Measurements from ENCODE around the gene PLPP1.
"Not testable (repeated sequence)": the region's sequence is repeated elsewhere in the genome, so short reads cannot be mapped to it uniquely, and the experiment has no call there.

PLPP1 gene

DNA sequence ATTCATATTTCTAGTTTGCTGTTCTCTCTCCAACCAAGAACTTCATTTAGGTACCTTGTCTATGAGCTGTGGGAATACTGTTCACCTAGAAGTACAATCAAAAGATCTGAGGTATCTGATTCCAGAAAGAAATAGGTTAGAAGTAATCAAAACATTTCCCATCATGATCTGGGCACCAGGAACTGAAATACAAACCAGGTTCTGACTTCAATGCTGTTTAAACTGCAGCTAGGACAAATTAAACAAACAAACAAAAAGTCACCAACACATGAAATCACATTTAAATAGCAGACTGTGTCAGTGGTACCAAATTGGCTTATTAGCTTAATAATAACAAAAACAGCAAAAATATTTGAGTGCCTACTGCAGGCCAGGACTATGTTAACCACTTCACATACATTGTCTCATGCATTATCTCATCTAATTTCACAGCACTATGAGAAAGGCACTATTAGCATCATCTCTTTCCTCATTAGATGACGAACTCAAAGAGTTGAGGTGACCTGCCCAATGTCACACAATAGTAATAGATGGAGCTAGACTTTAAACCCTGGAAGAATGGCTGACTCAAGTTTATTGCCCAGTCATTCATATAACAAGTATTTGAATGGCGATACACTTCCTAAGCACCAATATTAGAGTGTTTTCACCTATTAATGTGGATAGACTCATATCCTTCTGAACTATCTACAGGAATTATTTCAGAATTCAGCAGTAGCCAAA is 14.5 kb downstream of the PLPP1 start:
- Histone ChIP-seq H3K9me3 (ENCODE audit: insufficient read depth, low read depth, low read length) (no peaks in the 10 kb centered on the region), H3K27me3 (ENCODE audit: insufficient read depth, low read length) (no peaks in the 10 kb centered on the region), H3K36me3 (ENCODE audit: insufficient read depth, low read depth, low read length) (no peaks in the 10 kb centered on the region), H3K4me1 (ENCODE audit: insufficient read depth, low read length) (no peaks in the 10 kb centered on the region; the same call in 1 of the 2 replicates), H3K27ac (ENCODE audit: low read length) (no peak overlapping the region), H3K4me3 (ENCODE audit: low read length) (no peak overlapping the region), H3K9ac (ENCODE audit: low read depth, low read length) (no peak overlapping the region)

- H3K36me3 ChIP-seq (ENCODE audit: insufficient read depth, low read depth, low read length), result no peaks in the 10 kb centered on the region
- H3K9ac ChIP-seq (ENCODE audit: low read depth, low read length), result no peak overlapping the region
- no peaks in the 10 kb centered on the region for H3K9me3 ChIP-seq (ENCODE audit: insufficient read depth, low read depth, low read length)
- no peak overlapping the region for H3K4me3 ChIP-seq (ENCODE audit: low read length)
- H3K27ac ChIP-seq (ENCODE audit: low read length), result no peak overlapping the region
- no peaks in the 10 kb centered on the region; the same call in 1 of the 2 replicates for H3K4me1 ChIP-seq (ENCODE audit: insufficient read depth, low read length)
- no peaks in the 10 kb centered on the region for H3K27me3 ChIP-seq (ENCODE audit: insufficient read depth, low read length)
Measured at GRCh38 chr5:55518831-55519390, 15.9 kb downstream of the PLPP1 start.

GRCh38 chr5:55517804-55518203 is 17.0 kb downstream of the PLPP1 start:
- no peaks in the 10 kb centered on the region; the same call in 1 of the 2 replicates for H3K4me1 ChIP-seq (ENCODE audit: insufficient read depth, low read length)
- H3K9ac ChIP-seq (ENCODE audit: low read depth, low read length), result no peak overlapping the region
- H3K4me3 ChIP-seq (ENCODE audit: low read length), result no peak overlapping the region
- no peaks in the 10 kb centered on the region for H3K36me3 ChIP-seq (ENCODE audit: insufficient read depth, low read depth, low read length)
- no peaks in the 10 kb centered on the region for H3K9me3 ChIP-seq (ENCODE audit: insufficient read depth, low read depth, low read length)
- no peaks in the 10 kb centered on the region for H3K27me3 ChIP-seq (ENCODE audit: insufficient read depth, low read length)
- no peak overlapping the region for H3K27ac ChIP-seq (ENCODE audit: low read length)

DNA sequence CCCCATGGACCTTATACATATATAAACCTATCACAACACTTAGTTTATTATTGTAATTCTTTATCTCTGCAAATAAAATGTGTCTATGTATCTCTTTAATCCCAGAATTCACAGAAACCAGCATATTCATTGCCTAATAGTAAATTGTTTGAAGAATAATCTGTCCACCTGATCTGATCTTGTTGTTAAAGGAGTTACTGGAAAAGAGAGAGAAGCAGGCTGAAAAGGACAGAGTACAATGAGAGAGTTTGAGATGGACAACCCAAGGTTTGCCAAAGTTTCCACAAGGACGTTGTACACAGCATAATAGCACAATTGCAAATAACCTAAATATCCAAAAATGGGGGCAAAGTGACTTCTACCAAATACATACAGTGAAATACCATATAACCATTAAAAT is 23.8 kb downstream of the PLPP1 start:
- no peak overlapping the region for H3K27ac ChIP-seq (ENCODE audit: low read length)
- no peak overlapping the region for H3K9ac ChIP-seq (ENCODE audit: low read depth, low read length)
- H3K4me1 ChIP-seq (ENCODE audit: insufficient read depth, low read length), result peaks cover 8% of the 10 kb centered on the region
- H3K9me3 ChIP-seq (ENCODE audit: insufficient read depth, low read depth, low read length), result no peaks in the 10 kb centered on the region
- H3K36me3 ChIP-seq (ENCODE audit: insufficient read depth, low read depth, low read length), result no peaks in the 10 kb centered on the region
- H3K27me3 ChIP-seq (ENCODE audit: insufficient read depth, low read length), result no peaks in the 10 kb centered on the region
- H3K4me3 ChIP-seq (ENCODE audit: low read length), result no peak overlapping the region

DNA sequence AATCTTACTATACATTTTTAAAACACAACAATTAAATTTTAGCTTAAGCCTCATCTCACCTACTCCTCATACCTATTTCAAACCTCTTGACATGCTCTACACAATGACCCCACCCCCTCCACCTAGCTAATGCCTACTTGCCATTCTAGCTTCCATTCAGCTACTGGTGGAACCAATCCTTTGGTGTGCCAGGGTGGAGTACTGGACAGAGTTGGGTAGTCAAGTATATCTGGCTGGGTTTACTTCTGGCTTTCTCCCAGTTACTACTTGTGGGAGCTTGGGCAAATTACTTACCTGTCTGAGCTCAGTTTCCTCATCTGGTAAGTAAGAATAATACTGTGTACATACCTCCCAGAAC is 24.3 kb downstream of the PLPP1 start:
- Histone ChIP-seq H3K27ac (ENCODE audit: low read length) (no peak overlapping the region), H3K36me3 (ENCODE audit: insufficient read depth, low read depth, low read length) (no peaks in the 10 kb centered on the region), H3K9ac (ENCODE audit: low read depth, low read length) (no peak overlapping the region), H3K4me1 (ENCODE audit: insufficient read depth, low read length) (peaks cover 8% of the 10 kb centered on the region), H3K9me3 (ENCODE audit: insufficient read depth, low read depth, low read length) (no peaks in the 10 kb centered on the region), H3K27me3 (ENCODE audit: insufficient read depth, low read length) (no peaks in the 10 kb centered on the region), H3K4me3 (ENCODE audit: low read length) (no peak overlapping the region)

GRCh38 chr5:55509796-55510522 is 24.8 kb downstream of the PLPP1 start:
- no peak overlapping the region for H3K4me3 ChIP-seq (ENCODE audit: low read length)
- no peak overlapping the region for H3K9ac ChIP-seq (ENCODE audit: low read depth, low read length)
- H3K27me3 ChIP-seq (ENCODE audit: insufficient read depth, low read length), result no peaks in the 10 kb centered on the region
- no peak overlapping the region for H3K27ac ChIP-seq (ENCODE audit: low read length)
- H3K9me3 ChIP-seq (ENCODE audit: insufficient read depth, low read depth, low read length), result no peaks in the 10 kb centered on the region
- peaks cover 8% of the 10 kb centered on the region for H3K4me1 ChIP-seq (ENCODE audit: insufficient read depth, low read length)
- H3K36me3 ChIP-seq (ENCODE audit: insufficient read depth, low read depth, low read length), result no peaks in the 10 kb centered on the region

DNA sequence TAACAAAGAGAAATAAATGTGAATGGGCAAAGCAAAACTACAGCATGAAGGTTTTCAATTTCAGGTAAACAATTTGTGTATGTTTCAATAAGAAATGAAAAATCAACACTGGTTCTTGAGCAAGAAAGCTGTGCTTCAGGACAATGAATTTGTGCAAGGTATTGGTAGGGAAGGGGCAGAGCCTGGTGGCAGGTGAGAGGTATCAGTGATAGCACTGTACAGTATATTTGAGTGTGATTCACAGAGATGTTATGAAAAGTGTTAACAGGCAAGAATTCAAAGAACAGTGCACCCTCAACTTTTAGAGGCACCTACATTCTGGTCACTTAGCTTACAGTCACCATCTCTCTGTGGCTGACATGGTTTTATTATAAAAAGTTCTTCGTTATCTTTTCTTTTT is 25.7 kb downstream of the PLPP1 start:
- H3K4me3 ChIP-seq (ENCODE audit: low read length), result no peak overlapping the region
- H3K9ac ChIP-seq (ENCODE audit: low read depth, low read length), result no peak overlapping the region
- H3K4me1 ChIP-seq (ENCODE audit: insufficient read depth, low read length), result peaks cover 8% of the 10 kb centered on the region
- H3K27me3 ChIP-seq (ENCODE audit: insufficient read depth, low read length), result no peaks in the 10 kb centered on the region
- no peaks in the 10 kb centered on the region for H3K36me3 ChIP-seq (ENCODE audit: insufficient read depth, low read depth, low read length)
- H3K27ac ChIP-seq (ENCODE audit: low read length), result no peak overlapping the region
- H3K9me3 ChIP-seq (ENCODE audit: insufficient read depth, low read depth, low read length), result no peaks in the 10 kb centered on the region

DNA sequence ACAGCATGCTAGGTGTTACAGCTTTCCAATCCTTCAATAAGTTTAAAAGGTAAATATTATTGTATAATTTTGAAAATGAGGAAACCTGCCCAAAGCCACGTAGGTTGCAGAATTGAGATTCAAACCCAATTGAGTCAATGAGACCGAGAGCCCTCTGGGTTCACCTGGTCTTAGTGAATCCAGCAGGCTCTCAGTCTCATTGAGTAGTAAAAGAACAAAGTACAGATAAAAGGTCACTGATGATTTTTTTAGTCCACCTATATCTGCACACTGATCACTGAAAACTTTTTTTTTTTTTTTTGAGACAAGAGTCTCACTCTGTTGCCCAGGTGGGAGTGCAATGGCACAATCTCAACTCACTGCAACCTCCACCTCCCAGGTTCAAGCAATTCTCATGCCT is 27.2 kb downstream of the PLPP1 start:
- Histone ChIP-seq H3K27me3 (ENCODE audit: insufficient read depth, low read length) (no peaks in the 10 kb centered on the region), H3K9me3 (ENCODE audit: insufficient read depth, low read depth, low read length) (no peaks in the 10 kb centered on the region), H3K36me3 (ENCODE audit: insufficient read depth, low read depth, low read length) (no peaks in the 10 kb centered on the region), H3K4me3 (ENCODE audit: low read length) (no peak overlapping the region), H3K4me1 (ENCODE audit: insufficient read depth, low read length) (peaks cover 8% of the 10 kb centered on the region), H3K9ac (ENCODE audit: low read depth, low read length) (no peak overlapping the region), H3K27ac (ENCODE audit: low read length) (no peak overlapping the region)

DNA sequence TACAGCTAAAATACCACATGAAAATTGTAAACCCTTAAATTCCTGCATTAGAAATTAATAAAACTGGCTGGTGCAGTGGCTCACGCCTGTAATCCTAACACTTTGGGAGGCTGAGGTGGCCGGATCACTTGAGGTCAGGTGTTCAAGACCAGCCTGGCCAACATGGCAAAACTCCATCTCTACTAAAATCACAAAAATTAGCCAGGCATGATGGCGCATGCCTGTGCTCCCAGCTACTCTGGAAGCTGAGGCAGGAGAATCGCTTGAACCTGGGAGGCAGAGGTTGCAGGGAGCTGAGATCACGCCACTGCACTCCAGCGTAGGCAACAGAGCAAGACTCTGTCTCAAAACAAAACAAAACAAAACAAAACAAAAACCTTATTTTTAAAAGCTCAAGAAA is 29.1 kb downstream of the PLPP1 start:
- H3K36me3 ChIP-seq (ENCODE audit: insufficient read depth, low read depth, low read length); H3K4me3 ChIP-seq (ENCODE audit: low read length); H3K9me3 ChIP-seq (ENCODE audit: insufficient read depth, low read depth, low read length); H3K27ac ChIP-seq (ENCODE audit: low read length); H3K9ac ChIP-seq (ENCODE audit: low read depth, low read length); H3K27me3 ChIP-seq (ENCODE audit: insufficient read depth, low read length): not testable (repeated sequence)
- peaks cover 11% of the 10 kb centered on the region for H3K4me1 ChIP-seq (ENCODE audit: insufficient read depth, low read length)

GRCh38 chr5:55503917-55504316 is 30.8 kb downstream of the PLPP1 start:
- H3K27ac ChIP-seq (ENCODE audit: low read length); H3K36me3 ChIP-seq (ENCODE audit: insufficient read depth, low read depth, low read length); H3K27me3 ChIP-seq (ENCODE audit: insufficient read depth, low read length); H3K9me3 ChIP-seq (ENCODE audit: insufficient read depth, low read depth, low read length); H3K4me3 ChIP-seq (ENCODE audit: low read length); H3K9ac ChIP-seq (ENCODE audit: low read depth, low read length): not testable (repeated sequence)
- peaks cover 14% of the 10 kb centered on the region for H3K4me1 ChIP-seq (ENCODE audit: insufficient read depth, low read length)

- Histone ChIP-seq H3K4me1 (ENCODE audit: insufficient read depth, low read length) (peaks cover 20% of the 10 kb centered on the region), H3K9ac (ENCODE audit: low read depth, low read length) (no peak overlapping the region), H3K4me3 (ENCODE audit: low read length) (no peak overlapping the region), H3K27ac (ENCODE audit: low read length) (no peak overlapping the region), H3K9me3 (ENCODE audit: insufficient read depth, low read depth, low read length) (no peaks in the 10 kb centered on the region), H3K27me3 (ENCODE audit: insufficient read depth, low read length) (no peaks in the 10 kb centered on the region), H3K36me3 (ENCODE audit: insufficient read depth, low read depth, low read length) (no peaks in the 10 kb centered on the region)
Measured at GRCh38 chr5:55502759-55503158, 32.0 kb downstream of the PLPP1 start.

- H3K9ac ChIP-seq (ENCODE audit: low read depth, low read length), result no peak overlapping the region
- no peak overlapping the region for H3K4me3 ChIP-seq (ENCODE audit: low read length)
- H3K4me1 ChIP-seq (ENCODE audit: insufficient read depth, low read length), result peaks cover 13% of the 10 kb centered on the region
- H3K9me3 ChIP-seq (ENCODE audit: insufficient read depth, low read depth, low read length), result no peaks in the 10 kb centered on the region
- no peaks in the 10 kb centered on the region for H3K27me3 ChIP-seq (ENCODE audit: insufficient read depth, low read length)
- no peak overlapping the region for H3K27ac ChIP-seq (ENCODE audit: low read length)
- H3K36me3 ChIP-seq (ENCODE audit: insufficient read depth, low read depth, low read length), result no peaks in the 10 kb centered on the region
Measured at GRCh38 chr5:55498457-55498856, 36.3 kb downstream of the PLPP1 start.
